GM21447 (cell line): ENCODE measurements around the gene SCN8A.
"Not testable (repeated sequence)": the region's sequence is repeated elsewhere in the genome, so short reads cannot be mapped to it uniquely, and the experiment has no call there.

Source experiments
- ATAC-seq: cut with Tn5 transposase; IDR thresholded peaks from one replicate; pipeline ENCODE4 v1.9.1; 2021; ENCODE audit not compliant: unreplicated experiment

The SCN8A gene

DNA sequence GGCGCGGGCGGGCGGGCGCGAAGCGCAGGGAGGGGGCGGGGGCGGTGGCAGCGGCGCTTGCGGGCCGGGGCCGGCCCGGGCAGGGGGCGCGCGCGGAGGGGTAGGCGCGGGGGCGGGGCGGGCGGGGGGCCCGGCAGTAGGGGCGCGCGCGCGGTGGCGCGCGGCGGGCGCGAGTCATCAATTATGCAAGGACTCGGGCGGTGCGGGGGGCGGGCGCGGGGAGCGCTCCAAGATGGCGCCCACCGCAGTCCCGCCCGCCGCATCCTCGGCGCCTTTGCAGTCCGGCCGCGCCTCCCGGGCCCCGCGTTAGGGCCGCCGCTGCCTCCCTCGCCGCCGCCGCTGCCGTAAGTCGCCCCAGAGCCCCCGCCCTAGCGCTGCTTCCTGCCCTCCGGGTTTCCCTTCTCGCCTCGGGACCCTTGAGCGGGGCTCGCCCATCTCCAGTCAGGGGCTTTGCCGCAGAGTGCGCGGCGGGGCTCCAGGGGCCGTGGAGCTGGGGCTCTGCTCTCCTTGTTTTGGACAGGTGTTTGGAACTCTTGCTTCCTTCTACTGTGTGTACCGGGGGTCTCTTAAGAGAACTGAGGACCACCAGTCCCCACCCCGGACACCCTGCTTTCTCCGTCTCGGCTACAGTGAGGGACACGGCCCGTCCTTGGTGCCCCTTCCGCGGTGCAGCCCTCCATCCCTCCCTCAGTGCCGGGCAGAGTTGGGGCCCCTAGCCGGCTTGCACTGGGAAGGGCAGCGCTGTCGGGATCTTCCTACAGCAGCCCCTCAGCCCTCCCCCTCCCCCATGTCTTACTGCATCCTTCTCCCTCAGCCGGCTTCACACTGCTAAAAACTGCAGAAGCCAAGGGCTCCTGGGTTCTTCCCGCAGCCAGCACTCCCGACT lies at the start of gene SCN8A:
Gene SCN8A, plus strand, starts transcription at position 218 of the 886 bp plus-strand sequence. CDS start 71,585 bp downstream, outside the sequence.
- no peak for ATAC-seq

GRCh38 chr12:51546097-51546496 lies 44.9 kb upstream of the SCN8A start:
- no peak for ATAC-seq

DNA sequence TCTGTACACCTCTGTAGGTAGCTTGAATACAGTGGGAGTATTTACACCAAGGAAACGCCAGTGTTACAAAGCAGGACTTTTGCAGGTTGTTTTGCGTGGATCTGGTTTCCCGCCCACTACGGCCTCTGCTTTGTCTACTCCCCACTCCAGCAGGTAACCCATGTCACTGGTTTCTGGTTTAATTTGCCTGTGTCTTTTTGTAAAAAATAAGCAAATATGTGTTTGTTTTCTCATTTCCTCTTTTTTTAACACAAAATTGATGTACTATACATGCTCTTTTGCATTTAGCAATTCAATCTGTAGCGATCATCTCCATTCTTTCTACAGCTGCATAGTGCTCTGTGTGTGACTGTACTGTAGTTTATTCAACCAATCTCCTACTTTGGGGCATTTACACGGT lies 43.4 kb upstream of the SCN8A start:
- ATAC-seq = no peak

GRCh38 chr12:51548241-51548640 lies 42.8 kb upstream of the SCN8A start:
- ATAC-seq = no peak

DNA sequence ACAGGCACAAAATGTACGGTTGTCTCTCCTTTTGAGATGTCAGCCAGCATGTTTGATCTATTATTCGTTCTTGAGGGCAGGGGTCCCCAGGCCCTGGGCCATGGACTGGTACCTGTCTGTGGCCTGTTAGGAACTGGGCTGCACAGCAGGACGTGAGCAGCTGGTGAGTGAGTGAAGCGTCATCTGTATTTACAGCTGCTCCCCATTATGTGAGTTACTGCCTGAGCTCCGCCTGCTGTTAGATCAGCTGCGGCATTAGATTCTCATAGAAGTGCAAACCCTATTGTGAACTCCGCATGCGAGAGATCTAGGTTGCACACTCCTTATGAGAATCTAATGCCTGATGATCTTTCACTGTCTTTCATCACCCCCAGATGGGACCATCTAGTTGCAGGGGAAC lies 41.4 kb upstream of the SCN8A start:
- no peak for ATAC-seq

- not testable (repeated sequence) for ATAC-seq
Measured at GRCh38 chr12:51568271-51569032, 22.6 kb upstream of the SCN8A start.

DNA sequence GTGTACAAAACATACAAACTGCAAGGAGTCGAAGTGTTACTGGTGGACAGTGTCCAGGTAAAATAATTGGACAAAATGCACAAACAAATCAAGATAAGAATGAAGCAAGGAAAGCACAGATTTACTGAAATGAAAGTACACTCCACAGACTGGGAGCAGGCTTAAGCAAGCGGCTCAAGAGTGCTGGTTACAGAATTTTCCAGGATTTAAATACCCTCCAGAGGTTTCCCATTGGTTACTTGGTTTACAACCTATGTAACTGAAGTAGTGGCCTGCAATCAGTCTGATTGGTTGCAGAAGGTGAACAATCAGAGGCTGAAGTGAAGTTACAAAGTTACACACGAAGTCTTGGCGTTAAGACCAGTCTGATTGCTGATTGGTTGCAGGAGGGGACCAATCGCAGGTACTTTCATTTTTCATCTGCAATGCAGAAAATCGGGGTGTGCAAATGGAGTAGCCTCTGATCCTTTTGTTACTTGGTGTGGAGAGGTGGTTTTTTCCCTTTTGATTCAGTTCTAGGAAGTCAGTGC lies 11.6 kb upstream of the SCN8A start:
- no peak for ATAC-seq

DNA sequence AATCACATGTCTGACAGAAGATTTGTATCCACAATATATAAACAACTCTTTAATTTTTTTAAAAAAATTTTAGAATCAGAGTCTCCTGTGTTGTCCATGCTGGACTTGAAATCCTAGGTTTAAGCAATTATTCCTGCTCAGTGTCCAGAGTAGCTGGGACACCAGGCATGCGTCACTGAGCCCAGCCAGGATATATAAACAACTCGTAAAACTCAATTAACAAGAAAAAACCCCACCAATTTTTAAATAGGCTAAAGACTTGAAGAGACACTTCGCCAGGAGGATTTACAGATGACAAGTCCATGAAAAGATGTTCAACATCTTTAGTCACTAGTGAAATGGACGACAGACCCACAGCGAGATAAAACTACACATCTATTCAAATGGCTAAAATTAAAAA lies 2.0 kb upstream of the SCN8A start:
- no peak for ATAC-seq

DNA sequence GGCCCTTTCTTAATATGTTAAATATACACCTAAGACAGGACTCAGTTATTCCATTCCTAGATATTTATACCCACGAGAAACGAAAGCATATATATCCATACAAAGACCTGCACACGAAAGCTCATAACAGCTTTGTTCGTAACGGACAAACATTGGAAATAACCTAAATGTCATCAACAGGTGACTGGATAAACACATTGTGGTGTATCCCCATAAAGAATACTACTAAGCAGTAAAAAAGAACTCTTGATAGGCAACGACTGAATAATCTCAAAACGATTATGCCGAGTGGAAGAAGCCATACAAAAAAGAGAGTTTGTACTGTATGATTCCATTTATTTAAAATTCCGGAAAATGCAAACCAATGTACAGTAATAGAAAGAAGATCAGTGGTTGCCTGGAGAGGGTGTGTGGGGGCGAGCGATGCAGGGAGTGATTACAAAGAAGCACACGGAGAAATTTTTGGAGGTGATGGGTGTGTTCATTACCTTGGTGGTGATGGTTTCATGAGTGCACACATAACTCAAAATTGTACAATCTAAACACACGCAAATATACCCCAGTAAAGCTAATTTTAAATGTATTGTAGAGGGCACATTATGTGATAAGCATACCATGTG lies 1.4 kb upstream of the SCN8A start:
- no peak for ATAC-seq

DNA sequence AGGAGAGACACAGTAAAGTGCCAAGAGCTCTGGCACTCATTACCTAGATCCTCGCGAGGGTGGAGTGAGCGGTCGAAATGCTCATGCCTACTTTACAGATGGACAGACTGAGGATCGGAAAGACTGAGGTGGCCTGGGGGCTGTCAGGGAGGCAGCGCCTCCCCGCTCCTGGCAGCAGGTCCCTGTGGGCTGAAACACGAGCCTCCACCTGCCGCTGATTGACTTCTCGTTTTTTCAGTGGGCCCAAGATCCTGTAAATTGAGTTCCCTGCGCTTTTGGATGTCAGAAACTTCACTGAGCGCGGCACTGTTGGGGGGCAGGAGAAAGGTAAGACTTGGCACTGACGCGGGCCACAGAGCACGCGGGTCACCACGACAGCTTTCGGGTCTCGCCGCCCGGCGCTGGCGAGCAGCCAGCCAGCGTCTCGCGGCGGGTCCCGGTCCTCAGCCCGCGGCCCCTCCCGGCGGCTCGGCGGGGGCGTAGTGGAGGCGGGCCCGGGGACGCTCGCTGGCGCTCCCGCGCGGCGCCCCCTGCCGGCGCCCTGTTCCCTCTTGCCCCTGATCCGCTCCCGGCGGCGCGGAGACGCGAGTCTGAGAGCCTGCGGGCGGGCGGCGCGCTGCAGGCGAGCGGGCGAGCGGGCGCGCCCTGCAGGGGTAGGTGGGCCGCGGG lies 552 bp upstream of the SCN8A start:
- peak; percentile 72 for ATAC-seq

DNA sequence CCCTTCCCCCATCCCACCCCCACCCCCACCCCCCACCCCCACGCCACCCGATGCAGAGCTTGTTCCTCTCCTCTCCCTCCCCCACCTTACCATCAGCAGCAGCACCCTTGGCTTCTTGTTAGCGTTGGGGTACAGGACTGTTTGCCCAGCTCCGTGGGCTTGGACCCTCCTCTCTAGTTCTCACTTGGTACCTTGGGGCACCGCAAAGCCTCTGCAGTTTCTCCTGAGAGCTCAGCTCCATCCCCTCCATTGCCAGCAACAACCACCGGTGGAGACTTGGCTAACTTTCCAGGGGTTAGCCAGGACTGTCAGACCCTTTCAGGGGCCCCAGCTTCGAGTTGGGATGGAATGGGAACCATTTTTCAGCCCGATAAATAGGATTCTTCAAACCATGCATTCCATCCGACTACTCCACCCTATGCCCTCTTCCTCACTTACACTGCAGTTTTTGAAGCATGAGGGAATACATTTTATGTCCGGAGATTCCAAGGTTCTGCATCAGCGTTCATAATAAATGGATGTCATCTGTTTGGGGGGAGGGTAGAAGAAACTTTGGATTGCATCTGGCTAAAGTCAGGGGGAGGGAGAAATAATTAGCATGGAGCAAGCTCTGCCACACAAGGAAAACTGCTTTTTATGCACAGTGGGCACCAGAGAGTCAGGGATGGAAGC lies 1.1 kb downstream of the SCN8A start:
- no peak for ATAC-seq

- no peak for ATAC-seq
Measured at GRCh38 chr12:51593021-51593420, 2.0 kb downstream of the SCN8A start.

DNA sequence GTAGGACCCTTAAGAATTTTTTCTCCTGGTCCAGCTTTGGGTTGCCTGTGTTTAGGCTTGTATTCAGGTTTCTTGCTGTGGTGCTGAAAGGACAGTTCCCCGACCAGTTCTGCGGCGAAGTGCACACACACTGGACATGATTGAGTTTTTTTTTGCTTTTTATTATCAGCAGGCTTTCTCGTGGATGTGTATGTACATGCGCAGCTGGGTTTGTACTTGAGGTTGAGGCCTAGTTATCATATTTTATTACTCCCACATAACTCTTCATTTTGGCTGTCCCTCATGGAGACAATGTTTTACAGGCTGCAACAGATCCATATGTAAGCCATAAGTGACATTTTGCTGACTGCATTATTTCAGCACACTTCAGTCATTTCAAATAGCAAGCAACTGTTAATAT lies 2.5 kb downstream of the SCN8A start:
- no peak for ATAC-seq

- no peak for ATAC-seq
Measured at GRCh38 chr12:51598156-51598555, 7.1 kb downstream of the SCN8A start.

- ATAC-seq = no peak
Measured at GRCh38 chr12:51600721-51601120, 9.7 kb downstream of the SCN8A start.

- no peak for ATAC-seq
Measured at GRCh38 chr12:51601241-51601640, 10.2 kb downstream of the SCN8A start.

GRCh38 chr12:51605896-51606295 lies 14.9 kb downstream of the SCN8A start:
- not testable (repeated sequence) for ATAC-seq

DNA sequence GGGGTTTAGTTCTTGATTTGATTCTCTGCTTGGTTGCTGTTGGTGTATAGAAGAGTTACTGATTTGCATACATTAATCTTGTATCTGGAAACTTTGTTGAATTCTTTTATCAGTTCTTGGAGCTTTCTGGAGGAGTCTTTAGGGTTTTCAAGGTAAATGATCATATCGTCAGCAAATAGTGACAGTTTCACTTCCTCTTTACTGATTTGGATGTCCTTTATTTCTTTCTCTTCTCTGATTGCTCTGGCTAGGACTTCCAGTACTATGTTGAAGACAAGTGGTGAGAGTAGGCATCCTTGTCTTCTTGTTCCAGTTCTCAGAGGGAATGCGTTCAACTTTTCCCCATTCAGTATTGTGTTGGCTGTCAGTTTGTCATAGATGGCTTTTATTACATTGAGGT lies 16.2 kb downstream of the SCN8A start:
- ATAC-seq = not testable (repeated sequence)

DNA sequence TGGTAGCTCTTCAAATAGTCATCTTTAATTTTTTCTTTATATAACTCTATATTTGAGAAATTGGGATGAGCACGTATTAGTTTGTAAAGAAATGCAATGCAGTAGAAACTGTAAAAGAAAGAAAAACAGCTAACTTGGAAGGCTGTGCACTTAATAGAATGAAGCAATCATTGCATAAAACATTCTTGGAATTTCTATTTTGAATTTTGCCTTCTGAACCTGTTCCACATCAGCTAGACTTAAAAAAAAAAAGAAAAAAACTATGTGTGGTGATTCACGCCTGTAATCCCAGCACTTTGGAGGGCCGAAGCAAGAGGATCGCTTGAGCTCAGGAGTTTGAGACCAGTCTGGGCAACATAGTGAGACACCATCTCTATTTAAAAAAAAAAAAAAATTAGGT lies 29.4 kb downstream of the SCN8A start:
- no peak for ATAC-seq

DNA sequence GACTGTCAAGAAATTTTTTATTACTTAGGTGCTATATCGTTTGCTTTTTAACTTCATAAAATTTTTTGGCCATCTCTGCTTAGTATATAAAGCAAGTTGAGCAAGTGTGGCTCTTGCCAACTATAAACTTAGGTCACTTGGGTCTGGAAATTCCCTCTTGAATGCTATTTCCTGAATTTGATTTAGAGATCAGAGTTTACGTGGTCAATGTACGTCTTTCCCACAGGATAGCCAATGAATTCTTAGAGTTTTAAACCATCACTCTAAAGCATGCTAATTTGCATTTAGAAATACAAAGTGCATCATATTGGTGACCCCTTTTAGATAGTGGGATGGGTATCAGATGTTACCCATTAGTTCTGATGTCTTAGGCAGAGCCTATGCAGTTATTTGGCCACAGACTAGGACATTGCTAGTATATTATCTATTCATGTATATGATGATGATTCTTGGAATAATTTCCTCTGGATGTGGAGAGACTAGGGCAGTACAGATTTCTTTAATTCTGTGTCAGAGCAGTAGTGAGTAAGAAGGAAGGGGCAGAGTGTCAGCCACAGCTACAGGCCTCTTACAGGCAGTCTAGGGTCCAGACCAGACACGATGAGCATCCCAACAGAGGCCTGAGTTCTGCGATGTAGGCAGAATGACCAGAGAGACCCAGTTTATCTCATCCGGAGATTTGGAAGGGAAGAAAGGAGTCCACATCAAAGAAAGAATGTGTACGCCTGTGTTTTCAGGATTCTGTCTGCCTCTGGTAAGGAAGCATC lies 30.3 kb downstream of the SCN8A start:
- ATAC-seq = no peak
